Measurements from ENCODE around the gene KRT86. TPM values are rescaled to one million over a fixed set of nuclear protein-coding genes. Genes with fewer than 3 reads are reported as not detected.
A peak's percentile ranks its signal among the peaks of the same experiment; 100 is the strongest.

KRT86 gene
- total RNA-seq, 6 experiments from 2014 or later, result not detected

- H3K4me1 ChIP-seq, result no peaks in the 10 kb centered on the region
- H3K9me3 ChIP-seq, result no peaks in the 10 kb centered on the region
- intact Hi-C loops (cut with DNase I), result loop anchor here (10.0 kb wide), 1 partner anchor 167 kb away; no protein-coding TSS in a partner anchor
- no peak for TF ChIP-seq POLR2A (IDR thresholded peaks at IDR 0.05)
- no peak for TF ChIP-seq CTCF (IDR thresholded peaks at IDR 0.05)
- ATAC-seq (no peak), DNase-seq (peak in 1 of 3 donors; percentile 21)
- no peaks in the 10 kb centered on the region for H3K36me3 ChIP-seq
- H3K27ac ChIP-seq, result no peak overlapping the region
- WGBS (ENCODE audit: insufficient coverage, low coverage, low lambda C conversion rate, missing lambda C conversion rate), result 44% methylated on average over 2 of the region's 4 CpGs
- H3K4me3 ChIP-seq, result no peak overlapping the region
- no peaks in the 10 kb centered on the region for H3K27me3 ChIP-seq
Measured at GRCh38 chr12:52321418-52321817, 47.0 kb downstream of the KRT86 start.

- intact Hi-C loops (cut with DNase I), result loop anchor here (10.0 kb wide), 1 partner anchor 167 kb away; no protein-coding TSS in a partner anchor
Measured at GRCh38 chr12:52322069-52322468, 47.6 kb downstream of the KRT86 start.

GRCh38 chr12:52323001-52323400 is 48.6 kb downstream of the KRT86 start:
- ATAC-seq (no peak), DNase-seq (peak in 1 of 3 donors; percentile 35)
- Histone ChIP-seq H3K27me3 (no peaks in the 10 kb centered on the region), H3K9me3 (no peaks in the 10 kb centered on the region), H3K4me1 (no peaks in the 10 kb centered on the region), H3K4me3 (no peak overlapping the region), H3K27ac (no peak overlapping the region), H3K36me3 (no peaks in the 10 kb centered on the region)
- WGBS (ENCODE audit: insufficient coverage, low coverage, low lambda C conversion rate, missing lambda C conversion rate), result no CpG with 5 or more reads among the region's 1 CpG
- TF ChIP-seq POLR2A (IDR thresholded peaks at IDR 0.05) (no peak), CTCF (IDR thresholded peaks at IDR 0.05) (no peak)
- intact Hi-C loops (cut with DNase I), result loop anchor here (10.0 kb wide), 1 partner anchor 168 kb away; no protein-coding TSS in a partner anchor

More at GRCh38 chr12:52322069-52322468, 47.6 kb downstream of the KRT86 start:
- TF ChIP-seq POLR2A (IDR thresholded peaks at IDR 0.05) (no peak), CTCF (IDR thresholded peaks at IDR 0.05) (no peak)
- DNase-seq, result no peak
- no peak for ATAC-seq
- no CpG with 5 or more reads among the region's 1 CpG for WGBS (ENCODE audit: insufficient coverage, low coverage, low lambda C conversion rate, missing lambda C conversion rate)
- no peaks in the 10 kb centered on the region for H3K27me3 ChIP-seq
- H3K4me1 ChIP-seq, result no peaks in the 10 kb centered on the region
- no peak overlapping the region for H3K27ac ChIP-seq
- no peaks in the 10 kb centered on the region for H3K36me3 ChIP-seq
- H3K4me3 ChIP-seq, result no peak overlapping the region
- no peaks in the 10 kb centered on the region for H3K9me3 ChIP-seq

GRCh38 chr12:52323416-52324152 is 49.1 kb downstream of the KRT86 start:
- H3K4me3 ChIP-seq, result no peak overlapping the region
- no peaks in the 10 kb centered on the region for H3K27me3 ChIP-seq
- H3K27ac ChIP-seq, result no peak overlapping the region
- no peak for ATAC-seq
- intact Hi-C loops (cut with DNase I), result loop anchor here (10.0 kb wide), 1 partner anchor 169 kb away; no protein-coding TSS in a partner anchor
- 83% methylated on average over 4 of the region's 10 CpGs for WGBS (ENCODE audit: insufficient coverage, low coverage, low lambda C conversion rate, missing lambda C conversion rate)
- no peaks in the 10 kb centered on the region for H3K9me3 ChIP-seq
- TF ChIP-seq CTCF (IDR thresholded peaks at IDR 0.05), result no peak
- TF ChIP-seq POLR2A (IDR thresholded peaks at IDR 0.05), result no peak
- H3K4me1 ChIP-seq, result no peaks in the 10 kb centered on the region
- no peaks in the 10 kb centered on the region for H3K36me3 ChIP-seq
- peak in 1 of 3 donors; percentile 22 for DNase-seq
